Fibroblast of the aortic adventitia (primary cell): ENCODE measurements around the gene PRKG1. TPM values are rescaled to one million over a fixed set of nuclear protein-coding genes. Genes with fewer than 3 reads are reported as not detected.

Experiments used
- DNase-seq: peaks from one replicate; pipeline ENCODE4 v3.0.0-alpha.2; 2010; ENCODE audit warnings: low read depth
- H3K4me3 ChIP-seq: 2 replicates; pipeline ENCODE4 v1.5.1; 2011; ENCODE audit warnings: low read depth, mild to moderate bottlenecking, control low read depth, low read length, moderate library complexity
- total RNA-seq: library from RNA; depleted of rRNA; stranded (reverse); fragments of >200 nt; gene quantifications from 2 replicates; pipeline ENCODE4 v1.2.3, GENCODE V29; 2012; ENCODE audit warnings: low replicate concordance
- TF ChIP-seq, protein P1 (sequence below): IDR thresholded peaks from 2 replicates; pipeline ENCODE4 v1.5.1; 2011; ENCODE audit warnings: mild to moderate bottlenecking, low read length, control low read depth, inconsistent platforms; ENCODE audit not compliant: insufficient read depth

Gene PRKG1
- total RNA-seq, 1 donor, result 45.6 TPM

DNA sequence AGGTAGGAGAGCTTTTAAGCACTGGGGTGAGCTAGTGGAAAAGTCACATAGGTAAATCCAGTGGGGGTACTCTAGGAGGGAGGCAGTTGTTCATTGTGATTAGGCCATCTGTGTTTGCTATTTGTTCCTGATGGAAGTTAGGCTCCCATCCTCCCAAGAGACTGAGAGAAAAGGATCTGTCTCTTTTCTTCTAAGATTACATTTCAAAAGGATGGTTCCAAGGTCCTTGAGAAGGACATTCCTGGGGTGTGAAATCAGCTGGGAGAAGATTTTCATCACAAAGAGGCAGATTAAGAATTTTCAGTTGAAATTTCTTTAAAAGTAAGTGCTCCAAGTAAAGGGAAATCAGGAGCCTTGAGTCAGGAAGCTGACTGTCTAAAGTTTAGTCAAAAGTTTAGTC is 835.9 kb downstream of the PRKG1 start:
- no peak for DNase-seq
- TF ChIP-seq, protein P1, sequence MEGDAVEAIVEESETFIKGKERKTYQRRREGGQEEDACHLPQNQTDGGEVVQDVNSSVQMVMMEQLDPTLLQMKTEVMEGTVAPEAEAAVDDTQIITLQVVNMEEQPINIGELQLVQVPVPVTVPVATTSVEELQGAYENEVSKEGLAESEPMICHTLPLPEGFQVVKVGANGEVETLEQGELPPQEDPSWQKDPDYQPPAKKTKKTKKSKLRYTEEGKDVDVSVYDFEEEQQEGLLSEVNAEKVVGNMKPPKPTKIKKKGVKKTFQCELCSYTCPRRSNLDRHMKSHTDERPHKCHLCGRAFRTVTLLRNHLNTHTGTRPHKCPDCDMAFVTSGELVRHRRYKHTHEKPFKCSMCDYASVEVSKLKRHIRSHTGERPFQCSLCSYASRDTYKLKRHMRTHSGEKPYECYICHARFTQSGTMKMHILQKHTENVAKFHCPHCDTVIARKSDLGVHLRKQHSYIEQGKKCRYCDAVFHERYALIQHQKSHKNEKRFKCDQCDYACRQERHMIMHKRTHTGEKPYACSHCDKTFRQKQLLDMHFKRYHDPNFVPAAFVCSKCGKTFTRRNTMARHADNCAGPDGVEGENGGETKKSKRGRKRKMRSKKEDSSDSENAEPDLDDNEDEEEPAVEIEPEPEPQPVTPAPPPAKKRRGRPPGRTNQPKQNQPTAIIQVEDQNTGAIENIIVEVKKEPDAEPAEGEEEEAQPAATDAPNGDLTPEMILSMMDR, result no peak
- no peak overlapping the region for H3K4me3 ChIP-seq

DNA sequence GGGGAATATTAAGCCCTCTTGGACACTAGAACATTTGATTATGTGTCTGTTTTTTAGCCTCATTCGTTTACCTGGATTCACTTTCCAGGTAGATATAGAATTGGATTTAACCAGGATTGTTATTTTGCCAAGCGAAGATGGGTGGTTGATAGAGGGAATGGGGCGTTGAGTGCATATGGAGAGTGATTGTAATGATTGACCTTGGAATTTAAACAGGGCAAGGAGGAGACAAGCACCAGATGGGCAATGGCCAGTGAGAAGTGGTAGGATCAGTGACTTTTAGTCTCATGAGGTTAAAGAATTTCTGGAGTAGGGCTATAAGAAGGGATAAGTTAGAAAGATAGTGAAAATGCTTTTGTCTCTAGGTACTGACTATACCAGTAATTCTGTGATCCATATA is 836.3 kb downstream of the PRKG1 start:
- TF ChIP-seq, protein P1, result no peak
- no peak for DNase-seq

DNA sequence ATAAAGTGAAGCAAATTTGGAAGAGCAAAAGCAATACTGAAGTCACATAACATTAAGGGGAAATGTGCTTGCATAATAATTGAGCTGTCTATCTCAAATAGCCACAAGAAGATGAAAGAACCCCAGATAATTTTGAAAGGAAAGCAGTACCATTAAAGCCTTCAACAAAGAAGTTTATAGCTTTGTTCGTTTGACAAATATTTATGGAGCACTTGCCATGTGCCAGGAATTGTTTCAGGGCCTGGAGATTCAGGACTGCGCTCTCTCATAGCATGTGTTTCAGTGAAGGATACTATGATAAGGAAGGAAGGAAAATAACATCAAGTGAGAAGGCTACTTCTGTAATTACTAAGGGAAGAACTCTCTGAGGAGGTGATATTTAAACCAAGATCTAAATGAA is 837.4 kb downstream of the PRKG1 start:
- no peak for DNase-seq
- H3K4me3 ChIP-seq, result no peak overlapping the region
- TF ChIP-seq, protein P1, result no peak

More for the DNA sequence above, 836.3 kb downstream of the PRKG1 start:
- no peak overlapping the region for H3K4me3 ChIP-seq

DNA sequence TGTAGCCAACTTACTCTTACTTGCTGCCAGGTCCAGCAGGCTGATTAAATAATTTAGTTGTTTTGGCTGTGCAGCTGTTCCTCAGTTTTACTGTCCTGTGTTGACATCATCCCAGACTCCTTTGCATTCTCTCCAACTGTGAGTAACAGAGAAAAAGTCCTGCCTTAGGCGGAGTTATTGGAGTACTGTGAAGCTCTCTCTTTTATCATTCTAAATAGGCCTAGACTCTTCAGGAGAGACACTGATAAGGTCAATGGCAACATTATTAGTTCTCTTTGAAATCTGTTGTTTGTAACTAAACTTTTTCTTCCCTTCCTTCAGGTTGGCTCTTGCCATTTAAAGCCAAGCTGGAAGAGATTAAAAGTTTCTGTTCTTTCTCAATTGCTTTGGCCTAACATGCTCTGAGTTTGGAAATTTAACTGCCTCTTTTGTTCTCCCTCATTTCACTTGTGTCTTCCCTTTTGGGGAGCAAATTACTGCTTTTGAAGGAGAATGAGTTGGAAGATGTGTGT is 840.8 kb downstream of the PRKG1 start:
- TF ChIP-seq, protein P1, result no peak
- H3K4me3 ChIP-seq, result no peak overlapping the region
- DNase-seq, result peak; percentile 55

DNA sequence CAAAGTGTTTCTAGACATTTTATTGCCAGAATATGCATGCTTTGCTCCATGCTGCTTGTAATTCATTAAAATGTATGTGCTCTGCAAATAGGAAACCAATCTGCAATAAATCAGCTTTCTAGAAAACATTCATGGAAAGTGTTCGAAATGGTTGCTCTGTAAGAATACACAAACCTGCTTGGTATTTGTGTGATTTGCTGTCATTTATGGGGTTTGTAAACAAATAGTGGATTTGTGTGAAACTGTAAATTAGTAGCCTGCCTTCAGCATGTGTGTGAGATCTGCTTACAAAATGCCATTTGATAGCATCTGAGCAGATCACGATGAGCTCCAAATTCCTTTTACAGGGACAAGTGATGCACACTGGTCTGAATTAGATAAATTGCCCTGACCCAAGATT is 844.2 kb downstream of the PRKG1 start:
- no peak overlapping the region for H3K4me3 ChIP-seq
- TF ChIP-seq, protein P1, result no peak
- no peak for DNase-seq

DNA sequence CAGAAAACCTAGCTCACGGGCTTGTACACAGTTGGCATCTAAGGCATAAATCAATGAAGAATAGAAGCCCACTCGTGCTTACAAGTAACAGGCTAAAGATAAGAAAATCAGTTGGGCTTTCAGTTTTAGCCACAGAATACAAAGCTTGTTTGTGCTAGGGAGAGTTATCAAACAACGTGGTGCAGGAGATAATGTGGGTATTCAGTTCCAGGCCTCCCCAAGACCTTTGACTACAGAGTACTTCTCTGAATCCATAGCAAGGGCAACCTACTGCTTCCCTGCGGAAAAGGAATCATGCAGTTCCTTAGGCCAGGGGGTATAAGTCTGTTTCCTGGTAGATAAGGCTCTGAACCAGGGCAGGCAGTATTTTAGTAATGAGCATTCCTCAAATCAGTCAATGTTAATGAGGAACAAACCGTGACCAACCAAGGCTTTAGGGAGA is 844.6 kb downstream of the PRKG1 start:
- no peak overlapping the region for H3K4me3 ChIP-seq
- TF ChIP-seq, protein P1, result no peak
- no peak for DNase-seq

DNA sequence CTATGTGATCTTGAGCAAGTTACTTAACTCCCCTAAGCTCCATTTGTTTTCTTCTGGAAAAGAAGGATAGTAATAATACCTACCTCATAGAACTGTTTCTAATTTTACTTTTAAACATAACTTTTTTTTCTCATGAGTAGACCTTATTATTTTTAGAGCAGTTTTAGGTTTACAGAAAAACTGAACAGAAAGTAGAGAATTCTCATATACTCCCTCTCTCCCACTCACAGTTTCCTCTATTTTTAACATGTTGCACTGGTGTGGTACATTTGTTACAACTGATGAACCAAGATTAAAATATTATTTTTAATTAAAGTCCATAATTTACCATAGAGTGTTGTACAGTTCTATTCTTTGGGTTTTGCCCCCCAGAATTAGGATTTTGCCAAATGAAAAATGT is 846.4 kb downstream of the PRKG1 start:
- DNase-seq, result no peak
- TF ChIP-seq, protein P1, result no peak
- H3K4me3 ChIP-seq, result no peak overlapping the region
